Measurements from ENCODE around the gene ATG14.

ATG14 gene

GRCh38 chr14:55373784-55374705 is 37.6 kb downstream of the ATG14 start:
- peak; percentile 92 for ATAC-seq (replicated peaks)
- Mint-ChIP-seq H3K36me3 (ENCODE audit: insufficient read depth) (peaks cover 36% of the 10 kb centered on the region), H3K27me3 (no peaks in the 10 kb centered on the region)

GRCh38 chr14:55372825-55373224 is 38.8 kb downstream of the ATG14 start:
- Mint-ChIP-seq H3K36me3 (ENCODE audit: insufficient read depth) (peaks cover 37% of the 10 kb centered on the region), H3K27ac (peak overlapping the region; percentile 83 to 88), H3K9me3 (no peaks in the 10 kb centered on the region), H3K27me3 (no peaks in the 10 kb centered on the region), H3K4me1 (ENCODE audit: low read depth in 2 of 2) (peaks cover 14 to 15% of the 10 kb centered on the region in 2 donors), H3K4me3 (peak overlapping the region in 1 of 2 donors; percentile 12)
- DNase-seq (no peak), ATAC-seq (replicated peaks) (no peak)

More at GRCh38 chr14:55373784-55374705, 37.6 kb downstream of the ATG14 start:
- H3K4me1 Mint-ChIP-seq (ENCODE audit: low read depth in 2 of 2) = peaks cover 14 to 15% of the 10 kb centered on the region in 2 donors
- peak overlapping the region; percentile 19 to 37 for H3K4me3 Mint-ChIP-seq
- peak overlapping the region; percentile 83 to 88 for H3K27ac Mint-ChIP-seq
- peak in 2 of 3 experiments; percentile 14 to 20 for DNase-seq
- no peaks in the 10 kb centered on the region for H3K9me3 Mint-ChIP-seq

GRCh38 chr14:55372423-55372822 is 39.2 kb downstream of the ATG14 start:
- no peak overlapping the region for H3K4me3 Mint-ChIP-seq
- H3K36me3 Mint-ChIP-seq (ENCODE audit: insufficient read depth) = peaks cover 35% of the 10 kb centered on the region
- peak overlapping the region; percentile 83 to 88 for H3K27ac Mint-ChIP-seq
- DNase-seq (no peak), ATAC-seq (replicated peaks) (no peak)
- H3K9me3 Mint-ChIP-seq = no peaks in the 10 kb centered on the region
- H3K27me3 Mint-ChIP-seq = no peaks in the 10 kb centered on the region
- H3K4me1 Mint-ChIP-seq (ENCODE audit: low read depth in 2 of 2) = peaks cover 14 to 15% of the 10 kb centered on the region in 2 donors

- DNase-seq (no peak), ATAC-seq (replicated peaks) (no peak)
- no peak overlapping the region for H3K4me3 Mint-ChIP-seq
- peaks cover 29% of the 10 kb centered on the region for H3K36me3 Mint-ChIP-seq (ENCODE audit: insufficient read depth)
- no peaks in the 10 kb centered on the region for H3K9me3 Mint-ChIP-seq
- H3K4me1 Mint-ChIP-seq (ENCODE audit: low read depth in 2 of 2) = peaks cover 10 to 14% of the 10 kb centered on the region in 2 donors
- peak overlapping the region in 1 of 2 donors; percentile 51 for H3K27ac Mint-ChIP-seq
- H3K27me3 Mint-ChIP-seq = no peaks in the 10 kb centered on the region
Observed at GRCh38 chr14:55370883-55371455, 40.7 kb downstream of the ATG14 start.

GRCh38 chr14:55366271-55366670 is 45.4 kb downstream of the ATG14 start:
- Mint-ChIP-seq H3K36me3 (ENCODE audit: insufficient read depth) (peaks cover 35% of the 10 kb centered on the region), H3K27ac (no peak overlapping the region), H3K9me3 (no peaks in the 10 kb centered on the region), H3K27me3 (no peaks in the 10 kb centered on the region), H3K4me3 (no peak overlapping the region), H3K4me1 (ENCODE audit: low read depth in 2 of 2) (no peaks in the 10 kb centered on the region)
- DNase-seq (no peak), ATAC-seq (replicated peaks) (no peak)

- Mint-ChIP-seq H3K27me3 (no peaks in the 10 kb centered on the region), H3K4me1 (ENCODE audit: low read depth in 2 of 2) (no peaks in the 10 kb centered on the region), H3K36me3 (ENCODE audit: insufficient read depth) (peaks cover 21% of the 10 kb centered on the region), H3K9me3 (no peaks in the 10 kb centered on the region), H3K27ac (peak overlapping the region in 1 of 2 donors; percentile 7), H3K4me3 (no peak overlapping the region)
- no peak for ATAC-seq (replicated peaks)
- no peak for DNase-seq
Observed at GRCh38 chr14:55361190-55361589, 50.4 kb downstream of the ATG14 start.

GRCh38 chr14:55359307-55359706 is 52.3 kb downstream of the ATG14 start:
- H3K4me3 Mint-ChIP-seq = no peak overlapping the region
- no peaks in the 10 kb centered on the region for H3K9me3 Mint-ChIP-seq
- peak overlapping the region in 1 of 2 donors; percentile 85 for H3K27ac Mint-ChIP-seq
- peaks cover 5 to 6% of the 10 kb centered on the region in 2 donors for H3K4me1 Mint-ChIP-seq (ENCODE audit: low read depth in 2 of 2)
- no peaks in the 10 kb centered on the region for H3K27me3 Mint-ChIP-seq
- H3K36me3 Mint-ChIP-seq (ENCODE audit: insufficient read depth) = peaks cover 13% of the 10 kb centered on the region
- ATAC-seq (replicated peaks) (no peak), DNase-seq (no peak)

- H3K36me3 Mint-ChIP-seq (ENCODE audit: insufficient read depth) = peaks cover 5% of the 10 kb centered on the region
- no peaks in the 10 kb centered on the region for H3K27me3 Mint-ChIP-seq
- peaks cover 12 to 13% of the 10 kb centered on the region in 2 donors for H3K4me1 Mint-ChIP-seq (ENCODE audit: low read depth in 2 of 2)
- DNase-seq (no peak), ATAC-seq (replicated peaks) (no peak)
- H3K4me3 Mint-ChIP-seq = no peak overlapping the region
- H3K9me3 Mint-ChIP-seq = no peaks in the 10 kb centered on the region
- no peak overlapping the region for H3K27ac Mint-ChIP-seq
Observed at GRCh38 chr14:55356913-55357312, 54.7 kb downstream of the ATG14 start.

- Mint-ChIP-seq H3K27me3 (no peaks in the 10 kb centered on the region), H3K4me1 (ENCODE audit: low read depth in 2 of 2) (peaks cover 12 to 13% of the 10 kb centered on the region in 2 donors), H3K9me3 (no peaks in the 10 kb centered on the region), H3K27ac (no peak overlapping the region), H3K36me3 (ENCODE audit: insufficient read depth) (peaks cover 5% of the 10 kb centered on the region), H3K4me3 (no peak overlapping the region)
- ATAC-seq (replicated peaks) = no peak
- no peak for DNase-seq
Observed at GRCh38 chr14:55355922-55356321, 55.7 kb downstream of the ATG14 start.

GRCh38 chr14:55354500-55354899 is 57.1 kb downstream of the ATG14 start:
- DNase-seq = peak; percentile 63 to 67 (median 64)
- H3K4me3 Mint-ChIP-seq = peak overlapping the region; percentile 69 to 78
- peaks cover 8% of the 10 kb centered on the region for H3K36me3 Mint-ChIP-seq (ENCODE audit: insufficient read depth)
- peak overlapping the region; percentile 92 to 95 for H3K27ac Mint-ChIP-seq
- no peaks in the 10 kb centered on the region for H3K27me3 Mint-ChIP-seq
- no peaks in the 10 kb centered on the region for H3K9me3 Mint-ChIP-seq
- peak; percentile 91 for ATAC-seq (replicated peaks)
- peaks cover 12 to 13% of the 10 kb centered on the region in 2 donors for H3K4me1 Mint-ChIP-seq (ENCODE audit: low read depth in 2 of 2)

GRCh38 chr14:55353686-55354467 is 57.8 kb downstream of the ATG14 start:
- H3K4me1 Mint-ChIP-seq (ENCODE audit: low read depth in 2 of 2) = peaks cover 14 to 17% of the 10 kb centered on the region in 2 donors

GRCh38 chr14:55352201-55352600 is 59.4 kb downstream of the ATG14 start:
- no peak overlapping the region for H3K4me3 Mint-ChIP-seq
- ATAC-seq (replicated peaks) (no peak), DNase-seq (no peak)
- H3K27ac Mint-ChIP-seq = peak overlapping the region in 1 of 2 donors; percentile 59
- H3K36me3 Mint-ChIP-seq (ENCODE audit: insufficient read depth) = peaks cover 8% of the 10 kb centered on the region
- peaks cover 19 to 32% of the 10 kb centered on the region in 2 donors for H3K4me1 Mint-ChIP-seq (ENCODE audit: low read depth in 2 of 2)
- no peaks in the 10 kb centered on the region for H3K9me3 Mint-ChIP-seq
- H3K27me3 Mint-ChIP-seq = no peaks in the 10 kb centered on the region

More at GRCh38 chr14:55353686-55354467, 57.8 kb downstream of the ATG14 start:
- Mint-ChIP-seq H3K4me3 (peak overlapping the region; percentile 69 to 78), H3K27ac (peak overlapping the region; percentile 92 to 95), H3K9me3 (no peaks in the 10 kb centered on the region), H3K36me3 (ENCODE audit: insufficient read depth) (peaks cover 8% of the 10 kb centered on the region), H3K27me3 (no peaks in the 10 kb centered on the region)
- DNase-seq (no peak), ATAC-seq (replicated peaks) (peak; percentile 63)

GRCh38 chr14:55351111-55351510 is 60.5 kb downstream of the ATG14 start:
- Mint-ChIP-seq H3K4me1 (ENCODE audit: low read depth in 2 of 2) (peaks cover 22 to 41% of the 10 kb centered on the region in 2 donors), H3K36me3 (ENCODE audit: insufficient read depth) (peaks cover 8% of the 10 kb centered on the region), H3K27me3 (no peaks in the 10 kb centered on the region), H3K9me3 (no peaks in the 10 kb centered on the region), H3K27ac (peak overlapping the region; percentile 59 to 87), H3K4me3 (no peak overlapping the region)
- ATAC-seq (replicated peaks) (no peak), DNase-seq (no peak)

Measured in effector memory CD8-positive, alpha-beta T cell (primary cell).